ENCODE measurements around the gene COA1. TPM values are rescaled to one million over a fixed set of nuclear protein-coding genes. Genes with fewer than 3 reads are reported as not detected.

The COA1 gene
- total RNA-seq, 2 donors from 2014 or later, result 85.4 to 106 TPM

DNA sequence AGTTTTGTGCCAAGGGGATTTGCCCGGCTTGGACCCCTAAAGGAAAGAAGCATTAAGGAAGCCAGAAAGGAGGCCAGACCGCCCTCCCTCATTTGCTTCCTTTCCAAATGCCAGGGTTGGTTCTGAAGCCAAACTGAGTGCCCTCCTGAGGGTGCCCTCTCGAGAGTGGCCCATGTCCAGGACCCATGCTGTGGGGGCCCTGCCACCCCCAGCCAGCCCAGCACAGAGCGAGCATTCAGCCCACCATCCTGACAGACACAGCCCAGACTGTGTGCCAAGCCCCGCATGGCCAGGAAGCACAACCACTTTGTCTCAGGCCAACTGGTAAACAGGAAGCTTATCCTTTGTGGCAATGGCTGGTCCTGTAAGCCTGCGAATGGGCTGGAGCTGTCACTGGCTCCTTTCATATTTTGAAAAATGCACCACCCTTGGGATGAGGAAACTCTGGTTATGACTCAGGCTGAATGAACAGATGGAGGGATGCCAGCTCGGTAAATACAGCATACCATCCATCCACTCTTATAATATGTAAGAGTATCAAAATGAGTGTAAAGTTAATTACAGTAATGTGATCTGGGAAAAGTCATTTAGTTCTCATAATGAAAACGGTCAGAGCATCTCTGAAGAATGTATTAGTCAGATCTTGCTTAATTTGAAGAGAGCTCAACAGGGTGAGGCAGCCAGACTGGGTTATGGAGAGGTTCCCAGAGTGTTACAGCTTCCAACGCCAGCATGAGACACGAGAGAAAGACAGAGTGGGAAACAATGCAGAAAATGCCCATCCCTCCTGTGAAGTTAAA, 81.5 kb downstream of the COA1 start:
- DNase-seq (peak; percentile 73), ATAC-seq (replicated peaks in 1 of 2) (peak; percentile 70 to 73)
- H3K27me3 Mint-ChIP-seq (ENCODE audit: low read depth), result no peaks in the 10 kb centered on the region
- H3K4me3 Mint-ChIP-seq, result peak overlapping the region; percentile 65 to 77
- H3K4me1 Mint-ChIP-seq (ENCODE audit: low read depth), result peaks cover 100% of the 10 kb centered on the region
- peak overlapping the region; percentile 24 for H3K27ac Mint-ChIP-seq
- H3K36me3 Mint-ChIP-seq (ENCODE audit: insufficient read depth in 2 of 2), result peaks cover 7 to 20% of the 10 kb centered on the region in 2 donors
- peaks cover 0 to 1% of the 10 kb centered on the region in 2 donors for H3K9me3 Mint-ChIP-seq

GRCh38 chr7:43647339-43647672, 82.0 kb downstream of the COA1 start:
- peaks cover 0 to 1% of the 10 kb centered on the region in 2 donors for H3K9me3 Mint-ChIP-seq
- H3K4me1 Mint-ChIP-seq (ENCODE audit: low read depth), result peaks cover 100% of the 10 kb centered on the region
- peak overlapping the region; percentile 65 to 77 for H3K4me3 Mint-ChIP-seq
- H3K27me3 Mint-ChIP-seq (ENCODE audit: low read depth), result no peaks in the 10 kb centered on the region
- peaks cover 7 to 22% of the 10 kb centered on the region in 2 donors for H3K36me3 Mint-ChIP-seq (ENCODE audit: insufficient read depth in 2 of 2)
- ATAC-seq (replicated peaks in 1 of 2) (no peak), DNase-seq (no peak)
- H3K27ac Mint-ChIP-seq, result peak overlapping the region; percentile 24

DNA sequence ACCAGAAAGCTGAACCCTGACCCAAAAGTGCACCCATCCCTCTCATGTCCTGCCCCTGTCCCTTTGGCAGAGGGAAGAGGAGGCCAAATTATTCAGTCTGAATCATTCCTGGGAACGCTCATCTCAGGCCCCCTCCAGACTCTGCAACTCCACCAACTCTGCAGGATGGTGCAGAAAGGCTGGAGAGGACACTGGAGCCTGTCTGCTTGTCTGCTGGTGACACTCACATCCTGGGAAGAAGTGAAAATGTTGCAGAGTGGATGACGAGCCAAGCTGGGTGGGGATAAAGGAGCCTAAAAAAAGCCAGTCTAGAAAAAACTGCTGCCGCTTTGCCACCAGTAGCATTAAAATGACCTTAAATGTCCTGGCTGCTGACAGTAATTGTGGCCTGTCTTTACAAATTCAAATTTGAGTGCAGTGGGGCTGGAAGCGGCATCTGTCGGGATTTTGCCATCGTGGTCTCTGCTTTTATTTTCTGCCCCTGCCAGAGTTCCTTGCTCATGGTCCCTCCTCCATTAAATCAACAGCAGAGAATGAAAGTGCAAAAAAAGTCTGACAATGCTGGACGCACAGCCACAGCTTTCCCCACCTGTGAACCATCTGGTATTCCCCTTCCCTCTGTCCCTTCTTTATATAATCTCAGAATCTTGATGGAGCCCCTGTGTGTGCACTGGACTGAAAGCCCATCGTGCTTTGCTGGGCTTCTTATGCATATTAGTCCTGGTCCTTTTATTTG, 82.6 kb downstream of the COA1 start:
- Mint-ChIP-seq H3K27ac (peak overlapping the region; percentile 33), H3K36me3 (ENCODE audit: insufficient read depth in 2 of 2) (peaks cover 7 to 22% of the 10 kb centered on the region in 2 donors), H3K4me1 (ENCODE audit: low read depth) (peaks cover 99% of the 10 kb centered on the region), H3K27me3 (ENCODE audit: low read depth) (no peaks in the 10 kb centered on the region), H3K9me3 (peaks cover 0 to 1% of the 10 kb centered on the region in 2 donors), H3K4me3 (peak overlapping the region; percentile 65 to 77)
- ATAC-seq (replicated peaks in 1 of 2) (no peak), DNase-seq (no peak)

DNA sequence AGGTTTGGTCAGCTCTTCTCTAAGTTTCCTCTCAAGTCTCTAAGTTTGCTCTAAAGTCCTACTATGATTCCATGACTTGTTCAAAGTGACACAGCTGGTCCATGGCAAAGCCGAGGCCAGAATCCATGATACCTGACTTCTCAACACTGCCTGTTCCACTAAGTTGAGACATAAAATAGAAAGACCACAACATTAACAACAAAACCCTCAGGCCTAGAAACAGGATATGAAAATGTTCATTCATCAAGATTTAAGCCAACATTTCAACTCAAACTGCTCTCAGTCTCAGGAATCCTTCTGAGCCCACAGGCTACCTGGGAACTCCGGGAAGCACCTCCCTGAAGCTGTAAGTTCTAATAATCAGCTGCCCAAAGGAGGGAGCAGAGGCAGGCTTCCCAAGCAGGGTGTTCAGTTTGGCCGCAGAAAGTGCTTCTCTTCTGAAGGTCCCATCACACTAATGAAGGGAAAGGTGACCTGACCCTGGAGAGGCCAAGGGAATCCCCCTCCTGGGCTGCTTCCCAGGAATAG, 83.6 kb downstream of the COA1 start:
- ATAC-seq (replicated peaks in 1 of 2), result no peak
- Mint-ChIP-seq H3K4me3 (peak overlapping the region; percentile 65 to 77), H3K27ac (peak overlapping the region; percentile 5), H3K4me1 (ENCODE audit: low read depth) (peaks cover 99% of the 10 kb centered on the region), H3K36me3 (ENCODE audit: insufficient read depth in 2 of 2) (peaks cover 7 to 23% of the 10 kb centered on the region in 2 donors), H3K9me3 (peaks cover 0 to 1% of the 10 kb centered on the region in 2 donors), H3K27me3 (ENCODE audit: low read depth) (no peaks in the 10 kb centered on the region)
- no peak for DNase-seq

GRCh38 chr7:43643846-43644245, 85.5 kb downstream of the COA1 start:
- peak overlapping the region; percentile 79 for H3K27ac Mint-ChIP-seq

GRCh38 chr7:43642897-43643630, 86.3 kb downstream of the COA1 start:
- ATAC-seq (replicated peaks in 1 of 2), result no peak
- peak overlapping the region; percentile 79 for H3K27ac Mint-ChIP-seq
- peak overlapping the region in 1 of 2 donors; percentile 38 for H3K4me3 Mint-ChIP-seq
- H3K9me3 Mint-ChIP-seq, result peaks cover 0 to 1% of the 10 kb centered on the region in 2 donors
- H3K36me3 Mint-ChIP-seq (ENCODE audit: insufficient read depth in 2 of 2), result peaks cover 7 to 38% of the 10 kb centered on the region in 2 donors
- H3K27me3 Mint-ChIP-seq (ENCODE audit: low read depth), result no peaks in the 10 kb centered on the region
- no peak for DNase-seq
- peaks cover 99% of the 10 kb centered on the region for H3K4me1 Mint-ChIP-seq (ENCODE audit: low read depth)

More at GRCh38 chr7:43643846-43644245, 85.5 kb downstream of the COA1 start:
- H3K36me3 Mint-ChIP-seq (ENCODE audit: insufficient read depth in 2 of 2), result peaks cover 7 to 33% of the 10 kb centered on the region in 2 donors
- peak overlapping the region; percentile 38 to 40 for H3K4me3 Mint-ChIP-seq
- ATAC-seq (replicated peaks in 1 of 2) (no peak), DNase-seq (no peak)
- peaks cover 99% of the 10 kb centered on the region for H3K4me1 Mint-ChIP-seq (ENCODE audit: low read depth)
- peaks cover 0 to 1% of the 10 kb centered on the region in 2 donors for H3K9me3 Mint-ChIP-seq
- no peaks in the 10 kb centered on the region for H3K27me3 Mint-ChIP-seq (ENCODE audit: low read depth)

DNA sequence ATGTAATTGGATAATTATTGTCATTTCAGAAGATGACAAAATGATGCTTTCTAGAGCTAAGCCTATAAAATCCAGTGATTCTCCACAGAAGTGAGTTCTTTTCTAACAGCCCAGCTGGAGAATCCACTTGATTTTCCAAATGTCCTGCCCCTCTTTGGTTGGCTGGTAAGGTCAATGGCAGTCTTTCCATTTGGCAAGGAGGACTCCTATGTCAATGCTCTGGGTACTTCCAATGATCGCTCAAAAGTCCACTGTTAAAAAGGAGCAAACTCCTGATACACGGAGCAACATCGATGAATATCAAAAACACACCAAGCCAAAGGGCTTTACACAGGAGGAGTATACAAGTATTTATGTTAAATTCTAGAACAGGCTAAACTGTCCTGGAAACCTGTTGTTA, 88.6 kb downstream of the COA1 start:
- Mint-ChIP-seq H3K36me3 (ENCODE audit: insufficient read depth in 2 of 2) (peaks cover 7 to 38% of the 10 kb centered on the region in 2 donors), H3K4me1 (ENCODE audit: low read depth) (peaks cover 99% of the 10 kb centered on the region)

DNA sequence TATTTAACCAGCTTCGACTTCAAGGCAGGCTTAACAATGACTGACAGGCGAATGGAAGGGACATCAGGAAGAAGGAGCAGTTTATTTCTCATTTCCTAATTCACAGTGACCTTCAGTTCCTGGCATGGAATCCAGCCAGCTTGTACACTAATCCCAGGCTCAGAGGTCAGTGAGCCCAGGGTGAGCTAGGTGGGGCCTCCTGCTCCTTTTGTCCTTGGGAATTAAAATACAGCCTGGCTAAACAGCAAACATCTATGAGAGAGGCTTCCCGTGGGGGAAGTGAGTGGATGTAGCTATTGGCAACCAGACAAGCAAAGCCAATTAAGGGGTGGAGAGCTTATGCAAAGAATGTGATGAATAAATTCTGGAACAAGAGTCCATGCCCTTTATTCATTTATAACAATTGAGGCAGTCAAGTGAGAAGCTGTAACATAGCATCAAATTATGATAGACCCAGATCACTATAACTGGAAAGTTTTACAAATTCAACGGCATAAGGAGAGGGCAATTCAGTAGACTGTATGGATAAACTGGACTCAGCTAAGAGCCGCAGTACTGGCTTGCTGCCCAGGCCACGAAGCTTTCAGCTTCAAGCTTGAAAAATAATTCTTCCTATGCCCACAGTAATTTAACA, 89.3 kb downstream of the COA1 start:
- peaks cover 4 to 39% of the 10 kb centered on the region in 2 donors for H3K36me3 Mint-ChIP-seq (ENCODE audit: insufficient read depth in 2 of 2)
- peak overlapping the region; percentile 99 for H3K27ac Mint-ChIP-seq
- peaks cover 97% of the 10 kb centered on the region for H3K4me1 Mint-ChIP-seq (ENCODE audit: low read depth)
- no peak for DNase-seq
- ATAC-seq (replicated peaks in 1 of 2), result no peak
- peaks cover 0 to 1% of the 10 kb centered on the region in 2 donors for H3K9me3 Mint-ChIP-seq
- H3K27me3 Mint-ChIP-seq (ENCODE audit: low read depth), result no peaks in the 10 kb centered on the region
- peak overlapping the region; percentile 28 to 53 for H3K4me3 Mint-ChIP-seq

More for the DNA sequence above, 88.6 kb downstream of the COA1 start:
- H3K27me3 Mint-ChIP-seq (ENCODE audit: low read depth), result no peaks in the 10 kb centered on the region
- ATAC-seq (replicated peaks in 1 of 2), result no peak
- no peak overlapping the region for H3K4me3 Mint-ChIP-seq
- DNase-seq, result no peak
- H3K9me3 Mint-ChIP-seq, result peaks cover 0 to 1% of the 10 kb centered on the region in 2 donors
- H3K27ac Mint-ChIP-seq, result peak overlapping the region; percentile 58

DNA sequence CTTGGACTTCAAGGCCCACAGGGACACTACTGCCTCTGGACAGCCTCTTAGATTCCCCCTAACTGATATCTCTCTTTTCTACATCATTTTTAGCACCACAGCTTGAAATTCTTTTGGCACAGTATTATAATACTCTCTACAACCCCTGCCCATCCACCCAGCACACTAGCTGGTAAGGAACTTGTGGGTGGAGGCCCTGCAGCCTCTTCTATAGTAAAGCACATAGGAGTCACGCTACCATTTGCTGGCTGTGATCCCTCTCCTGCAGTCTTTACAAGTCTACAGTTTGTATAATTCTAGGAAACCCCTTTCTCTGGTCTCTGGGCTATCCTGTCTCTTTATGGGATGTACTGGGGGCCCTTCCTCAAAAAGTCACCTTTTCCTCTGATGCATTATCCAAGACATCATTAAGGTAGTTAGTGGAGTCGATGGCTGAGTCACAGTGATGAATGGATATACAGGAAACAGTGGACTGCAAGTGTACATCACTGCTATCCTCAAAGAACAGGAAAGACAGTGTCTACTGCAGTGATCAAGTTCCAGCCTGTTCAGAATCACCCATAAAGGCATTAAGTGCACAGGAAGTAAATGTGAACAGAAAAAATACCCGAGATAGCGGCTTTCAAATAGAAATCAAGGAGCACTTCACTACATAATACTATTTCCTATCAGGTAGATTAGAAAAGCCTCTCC, 92.1 kb downstream of the COA1 start:
- ATAC-seq (replicated peaks in 1 of 2) (peak; percentile 61 to 77), DNase-seq (no peak)
- H3K4me3 Mint-ChIP-seq, result peak overlapping the region; percentile 50 to 76
- no peaks in the 10 kb centered on the region for H3K27me3 Mint-ChIP-seq (ENCODE audit: low read depth)
- peak overlapping the region; percentile 99 for H3K27ac Mint-ChIP-seq
- H3K9me3 Mint-ChIP-seq, result no peaks in the 10 kb centered on the region
- peaks cover 9 to 37% of the 10 kb centered on the region in 2 donors for H3K36me3 Mint-ChIP-seq (ENCODE audit: insufficient read depth in 2 of 2)
- peaks cover 95% of the 10 kb centered on the region for H3K4me1 Mint-ChIP-seq (ENCODE audit: low read depth)

DNA sequence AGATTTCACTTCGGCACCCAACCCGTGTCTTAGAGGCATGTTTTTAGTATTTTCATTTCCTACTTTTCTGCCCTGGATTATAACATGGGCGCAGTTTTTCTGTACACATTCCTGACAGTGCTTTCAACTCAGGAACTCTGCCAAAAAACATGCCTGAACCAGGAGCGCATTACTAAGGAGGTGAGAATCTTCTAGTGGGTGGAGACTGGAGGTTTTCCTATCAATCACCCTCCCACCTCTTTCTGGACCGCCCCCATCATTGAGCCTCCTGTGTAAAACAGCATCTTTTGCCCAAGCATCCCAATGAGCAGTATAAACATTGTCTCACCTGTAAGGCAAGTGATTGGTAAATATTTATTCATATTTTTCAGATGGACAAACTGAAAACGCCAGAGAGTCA, 93.2 kb downstream of the COA1 start:
- Mint-ChIP-seq H3K27ac (no peak overlapping the region), H3K4me3 (no peak overlapping the region), H3K36me3 (ENCODE audit: insufficient read depth in 2 of 2) (peaks cover 14 to 47% of the 10 kb centered on the region in 2 donors), H3K9me3 (no peaks in the 10 kb centered on the region), H3K4me1 (ENCODE audit: low read depth) (peaks cover 96% of the 10 kb centered on the region), H3K27me3 (ENCODE audit: low read depth) (no peaks in the 10 kb centered on the region)
- ATAC-seq (replicated peaks in 1 of 2) (no peak), DNase-seq (no peak)

DNA sequence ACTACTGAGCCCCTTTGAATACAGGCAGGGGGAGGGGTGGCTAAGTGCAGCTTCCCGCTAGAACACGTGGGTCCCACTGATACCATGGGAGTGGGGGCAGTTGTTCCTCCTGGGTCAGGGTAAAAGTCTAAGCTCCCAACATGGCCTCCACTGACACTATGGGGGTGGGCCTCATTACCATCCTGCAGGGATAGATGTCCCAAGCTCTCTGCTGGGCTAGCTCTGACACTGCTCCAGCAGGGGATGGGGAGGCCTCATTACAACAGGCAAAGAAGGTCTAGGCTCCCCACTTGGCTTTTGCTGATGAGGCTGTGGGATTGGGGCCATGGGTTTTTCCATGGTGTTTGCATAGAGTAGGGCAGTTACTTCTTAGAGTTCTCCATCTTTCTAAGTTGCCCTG, 94.9 kb downstream of the COA1 start:
- Mint-ChIP-seq H3K4me1 (ENCODE audit: low read depth) (peaks cover 92% of the 10 kb centered on the region), H3K4me3 (peak overlapping the region in 1 of 2 donors; percentile 30), H3K27ac (peak overlapping the region; percentile 43), H3K9me3 (no peaks in the 10 kb centered on the region), H3K27me3 (ENCODE audit: low read depth) (no peaks in the 10 kb centered on the region), H3K36me3 (ENCODE audit: insufficient read depth in 2 of 2) (peaks cover 14 to 38% of the 10 kb centered on the region in 2 donors)
- DNase-seq, result no peak
- ATAC-seq (replicated peaks in 1 of 2), result no peak

GRCh38 chr7:43632746-43633145, 96.6 kb downstream of the COA1 start:
- Mint-ChIP-seq H3K9me3 (no peaks in the 10 kb centered on the region), H3K27me3 (ENCODE audit: low read depth) (no peaks in the 10 kb centered on the region), H3K4me3 (peak overlapping the region in 1 of 2 donors; percentile 70), H3K27ac (peak overlapping the region; percentile 87), H3K4me1 (ENCODE audit: low read depth) (peaks cover 92% of the 10 kb centered on the region), H3K36me3 (ENCODE audit: insufficient read depth in 2 of 2) (peaks cover 15 to 35% of the 10 kb centered on the region in 2 donors)
- DNase-seq (no peak), ATAC-seq (replicated peaks in 1 of 2) (no peak)
